Suprapubic skin (tissue), 4 donors: ENCODE results near the gene FBXO8.

Source experiments
- CTCF ChIP-seq, 2 donors: fragments of 200-600 bp in 1 of 2; fragments of 450-650 bp in 1 of 2; sonication (generic) in 1 of 2; IDR thresholded peaks; one replicate each; pipeline ENCODE4 v1.5.1; 2016 to 2019; ENCODE audit warnings: antibody characterized with exemption in 2 of 2, mild to moderate bottlenecking in 1 of 2, moderate library complexity in 1 of 2
- POLR2A ChIP-seq, 2 donors: fragments of 450-650 bp; IDR thresholded peaks; one replicate each; pipeline ENCODE4 v1.6.1; 2017; ENCODE audit warnings: antibody characterized with exemption in 2 of 2, mild to moderate bottlenecking in 2 of 2, moderate library complexity in 2 of 2
- POLR2AphosphoS5 ChIP-seq, 3 donors: sonication (generic); formaldehyde crosslinking; IDR thresholded peaks; one replicate each; pipeline ENCODE4 v1.6.1; 2017; ENCODE audit warnings: antibody characterized with exemption in 3 of 3

GRCh38 chr4:174211622-174212044, 71.8 kb downstream of the FBXO8 start:
- no peak for TF ChIP-seq CTCF (IDR thresholded peaks at IDR 0.05)
- TF ChIP-seq POLR2A (IDR thresholded peaks at IDR 0.05) = no peak
- no peak for TF ChIP-seq POLR2AphosphoS5 (IDR thresholded peaks at IDR 0.05)
